H1 (cell line): ENCODE results near the gene C9.
"Not testable (repeated sequence)": the region's sequence is repeated elsewhere in the genome, so short reads cannot be mapped to it uniquely, and the experiment has no call there.

Source experiments
- CREB1 ChIP-seq: IDR thresholded peaks from 2 replicates; pipeline ENCODE4 v1.6.1; 2012; ENCODE audit warnings: inconsistent platforms
- EZH2 ChIP-seq: fragments of 200-600 bp; sonication (generic); IDR thresholded peaks from 2 replicates; pipeline ENCODE4 v1.7.1; 2012; ENCODE audit warnings: low read depth, mild to moderate bottlenecking, moderate library complexity, low read length, inconsistent platforms; ENCODE audit not compliant: severe bottlenecking
- POLR2A ChIP-seq, 2 experiments: IDR thresholded peaks; 1 replicate in 1 of 2; 2 replicates in 1 of 2; pipeline ENCODE4 v1.6.1; 2011; ENCODE audit warnings: low read depth in 2 of 2, low read length in 2 of 2, mild to moderate bottlenecking in 2 of 2; ENCODE audit errors: control extremely low read depth in 1 of 2
- RAD21 ChIP-seq, 2 experiments: IDR thresholded peaks in 1 of 2; conservative IDR thresholded peaks in 1 of 2; 2 replicates each; pipeline ENCODE4 v1.6.1; 2011; ENCODE audit warnings: low read depth in 2 of 2, low read length in 2 of 2, improper control_type of control experiment in 1 of 2, inconsistent platforms in 1 of 2, mild to moderate bottlenecking in 1 of 2, moderate library complexity in 1 of 2
- YY1 ChIP-seq: IDR thresholded peaks from 2 replicates; pipeline ENCODE4 v1.6.1; 2011; ENCODE audit warnings: low read depth, mild to moderate bottlenecking, low read length
- ZNF274 ChIP-seq: IDR thresholded peaks from 2 replicates; pipeline ENCODE4 v1.7.0; 2012; ENCODE audit warnings: low read length, borderline replicate concordance; ENCODE audit errors: extremely low read depth
- TF ChIP-seq, protein P1 (sequence below), 3 experiments: IDR thresholded peaks; 1 replicate in 2 of 3; 2 replicates in 1 of 3; pipeline versions ENCODE4 v1.5.1 to v1.6.1; 2011; ENCODE audit warnings: low read length in 3 of 3, mild to moderate bottlenecking in 3 of 3, inconsistent platforms in 2 of 3, low read depth in 1 of 3, moderate library complexity in 1 of 3; ENCODE audit not compliant: insufficient read depth in 1 of 3; ENCODE audit errors: control extremely low read depth in 1 of 3

DNA sequence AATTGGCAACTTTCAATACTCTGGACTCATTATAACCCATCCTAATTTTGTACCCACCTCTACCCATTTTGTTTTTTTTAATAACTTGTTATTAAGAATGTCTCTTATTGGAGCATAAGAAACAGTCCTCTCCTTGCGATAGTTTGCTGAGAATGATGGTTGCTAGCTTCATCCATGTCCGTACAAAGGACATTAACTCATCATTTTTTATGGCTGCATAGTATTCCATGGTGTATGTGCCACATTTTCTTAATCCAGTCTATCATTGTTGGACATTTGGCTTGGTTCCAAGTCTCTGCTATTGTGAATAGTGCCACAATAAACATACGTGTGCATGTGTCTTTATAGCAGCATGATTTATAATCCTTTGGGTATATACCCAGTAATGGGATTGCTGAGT lies 39.5 kb upstream of the C9 start:
- TF ChIP-seq, protein P1, sequence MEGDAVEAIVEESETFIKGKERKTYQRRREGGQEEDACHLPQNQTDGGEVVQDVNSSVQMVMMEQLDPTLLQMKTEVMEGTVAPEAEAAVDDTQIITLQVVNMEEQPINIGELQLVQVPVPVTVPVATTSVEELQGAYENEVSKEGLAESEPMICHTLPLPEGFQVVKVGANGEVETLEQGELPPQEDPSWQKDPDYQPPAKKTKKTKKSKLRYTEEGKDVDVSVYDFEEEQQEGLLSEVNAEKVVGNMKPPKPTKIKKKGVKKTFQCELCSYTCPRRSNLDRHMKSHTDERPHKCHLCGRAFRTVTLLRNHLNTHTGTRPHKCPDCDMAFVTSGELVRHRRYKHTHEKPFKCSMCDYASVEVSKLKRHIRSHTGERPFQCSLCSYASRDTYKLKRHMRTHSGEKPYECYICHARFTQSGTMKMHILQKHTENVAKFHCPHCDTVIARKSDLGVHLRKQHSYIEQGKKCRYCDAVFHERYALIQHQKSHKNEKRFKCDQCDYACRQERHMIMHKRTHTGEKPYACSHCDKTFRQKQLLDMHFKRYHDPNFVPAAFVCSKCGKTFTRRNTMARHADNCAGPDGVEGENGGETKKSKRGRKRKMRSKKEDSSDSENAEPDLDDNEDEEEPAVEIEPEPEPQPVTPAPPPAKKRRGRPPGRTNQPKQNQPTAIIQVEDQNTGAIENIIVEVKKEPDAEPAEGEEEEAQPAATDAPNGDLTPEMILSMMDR (IDR thresholded peaks at IDR 0.05; ENCODE audit: control extremely low read depth in 1 of 3, insufficient read depth in 1 of 3, low read depth in 1 of 3, low read length in 3 of 3): not testable (repeated sequence)
- not testable (repeated sequence) for TF ChIP-seq EZH2; ZNF274; RAD21 (IDR thresholded peaks at IDR 0.05 in 1 of 2, conservative IDR thresholded peaks at IDR 0.05 in 1 of 2; ENCODE audit: low read depth in 2 of 2, low read length in 2 of 2); YY1; CREB1; POLR2A (IDR thresholded peaks at IDR 0.05; ENCODE audit: control extremely low read depth in 1 of 2, low read depth in 2 of 2, low read length in 2 of 2)
